Activated B cell treated with CpG ODN at 0.5 μM for 24 hours (primary cell): Measurements from ENCODE around the gene CRYBA4. TPM values are rescaled to one million over a fixed set of nuclear protein-coding genes. Genes with fewer than 3 reads are reported as not detected.

Source experiments
- ATAC-seq: fragments of 200-7000 bp; cut with Tn5 transposase; one replicate; pipeline ENCODE4 v1.10.0; 2021; ENCODE audit warnings: low read depth, mild to moderate bottlenecking, moderate library complexity
- CTCF ChIA-PET: fragments of 350-600 bp; sonication (Branson Sonifier 250); formaldehyde crosslinking; loops from one replicate; lab custom pipeline; 2021; ENCODE audit warnings: antibody characterized with exemption; lab: Charles Lee
- POLR2A ChIA-PET: fragments of 350-600 bp; sonication (Branson Sonifier 250); formaldehyde crosslinking; loops from one replicate; lab custom pipeline; 2021; ENCODE audit warnings: antibody characterized with exemption; lab: Charles Lee
- DNase-seq: peaks from one replicate; pipeline ENCODE4 v3.0.0; 2022
- H3K27ac Mint-ChIP-seq: one replicate; pipeline ENCODE4 v1.8.0; 2020; ENCODE audit warnings: mixed read lengths
- H3K27me3 Mint-ChIP-seq: one replicate; pipeline ENCODE4 v1.8.0; 2021; ENCODE audit warnings: mixed read lengths
- H3K36me3 Mint-ChIP-seq: one replicate; pipeline ENCODE4 v1.8.0; 2021; ENCODE audit warnings: low read depth, mixed read lengths
- H3K4me1 Mint-ChIP-seq: one replicate; pipeline ENCODE4 v1.8.0; 2021; ENCODE audit warnings: mixed read lengths
- H3K4me3 Mint-ChIP-seq: one replicate; pipeline ENCODE4 v1.8.0; 2020; ENCODE audit warnings: mild to moderate bottlenecking, mixed read lengths
- H3K9me3 Mint-ChIP-seq: one replicate; pipeline ENCODE4 v1.8.0; 2020; ENCODE audit warnings: mixed read lengths
- CTCF ChIP-seq: fragments of 200-600 bp; IDR thresholded peaks from one replicate; pipeline ENCODE4 v1.8.0; 2022; ENCODE audit warnings: antibody characterized with exemption, mild to moderate bottlenecking
- intact Hi-C: fragments of 100-400 bp; cut with micrococcal nuclease; formaldehyde crosslinking; loops from one replicate; pipeline ENCODE4 v1.15.1; 2024
- total RNA-seq: library from RNA; stranded (reverse); gene quantifications from 2 replicates; pipeline ENCODE4 v1.2.3, GENCODE V29; 2022

CRYBA4 gene
- total RNA-seq, 1 donor from 2014 or later, result not detected

DNA sequence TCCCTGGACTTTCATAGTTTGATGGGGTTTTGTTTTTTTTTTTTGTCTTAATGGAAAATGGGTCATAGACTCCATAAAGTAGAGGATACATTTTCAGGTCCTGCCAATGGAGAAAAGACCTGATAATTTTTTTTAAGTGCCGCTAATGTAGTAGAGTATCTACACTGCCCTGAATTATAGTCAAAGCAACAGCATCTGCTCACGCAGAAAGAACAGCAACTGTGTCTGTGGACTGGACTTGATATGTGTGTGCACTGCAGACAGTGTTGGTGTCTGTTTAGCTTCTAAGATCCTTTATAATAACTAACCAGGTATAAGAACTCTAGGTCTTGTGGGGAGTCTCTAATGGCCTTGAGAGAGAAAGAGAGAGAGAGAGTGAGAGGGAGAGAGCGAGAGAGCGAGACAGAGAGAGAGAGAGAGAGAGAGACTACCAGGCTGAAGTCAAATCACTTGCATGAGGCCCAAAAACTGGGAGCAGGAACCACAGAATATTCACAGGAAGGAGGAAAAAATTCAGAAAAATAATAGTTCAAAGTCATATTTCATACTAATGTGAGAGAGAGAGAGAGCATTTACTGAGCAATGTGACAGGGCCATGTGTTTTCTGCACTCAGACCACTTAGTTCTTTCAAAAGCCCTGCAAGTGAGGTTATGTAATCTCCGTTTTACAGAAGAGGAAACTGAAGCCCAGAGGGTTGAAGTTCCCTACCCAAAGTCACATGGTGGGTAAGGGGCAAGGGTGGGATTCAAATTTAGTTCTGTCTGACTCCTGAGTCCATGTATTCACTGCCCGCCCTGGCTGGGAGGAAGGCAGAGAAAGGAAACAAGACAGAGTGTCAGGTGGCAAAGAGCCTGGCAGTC lies 27.0 kb downstream of the CRYBA4 start:
- Mint-ChIP-seq H3K27ac (no peak overlapping the region), H3K9me3 (no peaks in the 10 kb centered on the region), H3K4me1 (peaks cover 23% of the 10 kb centered on the region), H3K36me3 (no peaks in the 10 kb centered on the region), H3K4me3 (no peak overlapping the region), H3K27me3 (peaks cover 11% of the 10 kb centered on the region)
- DNase-seq (no peak), ATAC-seq (no peak)
- POLR2A ChIA-PET, result no interaction called here
- CTCF ChIA-PET, result no interaction called here
- intact Hi-C loops, result no loop called here
- no peak for TF ChIP-seq CTCF

GRCh38 chr22:26650722-26651421 lies 29.1 kb downstream of the CRYBA4 start:
- no peak for TF ChIP-seq CTCF
- Mint-ChIP-seq H3K4me1 (peaks cover 11% of the 10 kb centered on the region), H3K9me3 (no peaks in the 10 kb centered on the region), H3K27ac (no peak overlapping the region), H3K4me3 (no peak overlapping the region), H3K27me3 (peaks cover 11% of the 10 kb centered on the region), H3K36me3 (no peaks in the 10 kb centered on the region)
- ChIA-PET CTCF (no interaction called here), POLR2A (interaction anchor here (0.7 kb wide), 1 partner anchor 133 kb away, joined by 3 read pairs; no protein-coding TSS in a partner anchor)
- DNase-seq, result no peak
- no peak for ATAC-seq
- intact Hi-C loops, result no loop called here

GRCh38 chr22:26651815-26652214 lies 30.1 kb downstream of the CRYBA4 start:
- no peak overlapping the region for H3K27ac Mint-ChIP-seq
- intact Hi-C loops, result no loop called here
- no peaks in the 10 kb centered on the region for H3K9me3 Mint-ChIP-seq
- TF ChIP-seq CTCF, result no peak
- H3K27me3 Mint-ChIP-seq, result peaks cover 11% of the 10 kb centered on the region
- POLR2A ChIA-PET, result no interaction called here
- peak overlapping the region; percentile 9 for H3K4me3 Mint-ChIP-seq
- no peaks in the 10 kb centered on the region for H3K36me3 Mint-ChIP-seq
- peak; percentile 40 for ATAC-seq
- DNase-seq, result no peak
- CTCF ChIA-PET, result no interaction called here
- peaks cover 11% of the 10 kb centered on the region for H3K4me1 Mint-ChIP-seq

- H3K36me3 Mint-ChIP-seq, result no peaks in the 10 kb centered on the region
- peak within 1 kb of the TSS; percentile 89 for H3K4me3 Mint-ChIP-seq
- H3K27me3 Mint-ChIP-seq, result peaks cover 8% of the 10 kb centered on the region
- intact Hi-C loops, result loop anchor here (5.0 kb wide), 1 partner anchor 225 kb away; no protein-coding TSS in a partner anchor
- H3K9me3 Mint-ChIP-seq, result no peaks in the 10 kb centered on the region
- ATAC-seq (peak; percentile 69), DNase-seq (peak; percentile 35)
- H3K27ac Mint-ChIP-seq, result no peak within 1 kb of the TSS
- no peak for TF ChIP-seq CTCF
- ChIA-PET POLR2A (interaction anchor here (0.7 to 1.6 kb wide), 3 partner anchors 8 to 1093 kb away, joined by 3 to 7 read pairs (median 3); no protein-coding TSS in a partner anchor), CTCF (interaction anchor here (0.9 kb wide), 1 partner anchor 9 kb away, joined by 3 read pairs; no protein-coding TSS in a partner anchor)
- H3K4me1 Mint-ChIP-seq, result peaks cover 24% of the 10 kb centered on the region
These were observed 35.4 kb downstream of the CRYBA4 start, which contains the start of gene MIAT for GRCh38 chr22:26656891-26657851. MIAT (plus strand) TSS chr22:26657588.
